HG03378 (cell line): ENCODE measurements around the gene CNGA3.

Experiments
- ATAC-seq: cut with Tn5 transposase; IDR thresholded peaks from one replicate; pipeline ENCODE4 v1.9.1; 2021; ENCODE audit warnings: mild to moderate bottlenecking, moderate library complexity; ENCODE audit not compliant: unreplicated experiment

The CNGA3 gene

DNA sequence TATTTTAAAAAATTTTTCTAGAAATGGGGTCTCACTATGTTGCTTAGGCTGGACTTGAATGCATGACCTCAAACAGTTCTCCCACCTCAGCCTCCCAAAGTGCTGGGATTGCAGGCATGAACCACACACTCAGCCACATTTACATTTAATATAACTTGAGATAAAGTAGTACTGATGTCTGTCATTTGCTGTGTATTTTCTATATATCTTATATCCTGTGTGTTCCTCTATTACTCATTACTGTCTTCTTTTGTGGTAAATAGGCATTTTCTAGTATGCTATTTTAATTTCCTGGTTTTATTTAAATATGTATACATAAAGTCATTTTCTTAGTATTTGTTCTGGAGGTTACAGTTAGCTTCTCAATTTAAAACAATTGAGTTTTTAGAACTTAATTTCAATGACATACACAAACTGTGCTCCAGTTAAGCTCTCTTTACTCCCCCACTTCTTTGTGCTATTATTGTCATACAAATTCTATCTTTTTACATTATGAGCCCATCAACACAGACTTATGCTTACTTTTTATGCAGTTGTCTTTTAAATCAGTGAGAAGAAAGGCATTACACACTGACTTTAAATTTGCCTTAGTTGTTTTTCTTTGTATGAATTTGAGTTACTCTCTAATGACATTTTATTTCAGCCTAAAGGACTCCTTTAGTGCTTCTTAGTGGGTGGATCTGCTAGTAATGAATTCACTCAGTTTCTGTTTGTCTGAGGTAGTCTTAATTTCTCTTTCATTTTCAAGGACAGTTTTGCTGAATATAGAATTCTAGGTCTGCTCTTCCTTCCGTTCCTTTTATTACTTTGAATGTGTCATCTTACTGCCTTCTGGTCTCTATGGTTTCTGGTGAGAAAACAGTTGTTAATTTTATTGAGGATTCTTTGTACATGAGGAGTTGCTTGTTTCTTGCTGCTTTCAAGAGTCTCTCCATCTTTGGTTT lies 92.2 kb downstream of the CNGA3 start:
- peak; percentile 63 for ATAC-seq

DNA sequence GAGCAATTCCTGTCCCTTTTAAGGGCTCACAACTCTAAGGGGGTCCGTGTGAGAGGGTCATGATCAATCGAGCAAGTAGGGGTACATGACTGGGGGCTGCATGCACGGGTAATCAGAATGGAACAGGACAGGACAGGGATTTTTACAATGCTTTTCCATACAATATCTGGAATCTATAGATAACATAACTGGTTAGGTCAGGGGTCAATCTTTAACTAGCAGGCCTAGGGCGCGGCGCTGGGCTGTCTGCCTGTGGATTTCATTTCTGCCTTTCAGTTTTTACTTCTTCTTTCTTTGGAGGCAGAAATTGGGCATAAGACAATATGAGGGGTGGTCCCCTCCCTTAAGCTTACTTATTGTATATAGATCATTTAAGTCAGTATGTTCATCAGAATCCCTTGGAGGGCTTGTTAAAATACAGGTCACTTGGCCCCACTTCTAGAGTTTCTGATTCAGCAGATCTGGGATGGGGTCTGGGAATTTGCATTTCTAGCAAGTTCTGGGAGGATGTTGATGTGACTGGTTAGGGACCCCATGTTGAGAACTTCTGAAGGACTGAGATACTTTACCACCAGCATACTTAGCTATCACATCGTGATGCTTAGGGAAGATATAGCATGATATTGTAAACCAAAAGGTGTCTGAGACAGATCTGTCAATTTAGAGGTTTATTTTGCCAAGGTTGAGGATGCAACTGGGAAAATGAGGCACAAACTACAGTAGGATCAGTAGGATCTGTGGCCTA lies 95.6 kb downstream of the CNGA3 start:
- no peak for ATAC-seq

DNA sequence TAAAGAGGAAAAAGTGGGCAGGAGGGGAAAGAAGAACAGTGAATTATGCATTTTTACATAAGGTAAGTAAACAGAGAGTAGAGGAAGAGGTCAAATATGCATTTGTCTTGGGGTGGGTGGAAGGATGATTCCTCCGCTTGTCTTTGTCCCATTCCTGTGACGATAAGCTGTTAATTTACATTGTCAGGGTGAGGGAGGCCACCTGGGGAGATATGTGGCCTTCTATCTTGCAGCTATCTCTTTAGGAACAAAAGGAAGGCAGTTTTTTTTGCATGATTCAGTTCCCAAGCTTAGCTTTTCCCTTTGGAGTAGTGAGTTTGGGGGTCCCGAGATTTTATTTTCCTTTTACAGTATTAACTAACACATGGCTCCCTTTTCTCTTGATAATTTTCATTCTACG lies 96.2 kb downstream of the CNGA3 start:
- ATAC-seq = no peak

DNA sequence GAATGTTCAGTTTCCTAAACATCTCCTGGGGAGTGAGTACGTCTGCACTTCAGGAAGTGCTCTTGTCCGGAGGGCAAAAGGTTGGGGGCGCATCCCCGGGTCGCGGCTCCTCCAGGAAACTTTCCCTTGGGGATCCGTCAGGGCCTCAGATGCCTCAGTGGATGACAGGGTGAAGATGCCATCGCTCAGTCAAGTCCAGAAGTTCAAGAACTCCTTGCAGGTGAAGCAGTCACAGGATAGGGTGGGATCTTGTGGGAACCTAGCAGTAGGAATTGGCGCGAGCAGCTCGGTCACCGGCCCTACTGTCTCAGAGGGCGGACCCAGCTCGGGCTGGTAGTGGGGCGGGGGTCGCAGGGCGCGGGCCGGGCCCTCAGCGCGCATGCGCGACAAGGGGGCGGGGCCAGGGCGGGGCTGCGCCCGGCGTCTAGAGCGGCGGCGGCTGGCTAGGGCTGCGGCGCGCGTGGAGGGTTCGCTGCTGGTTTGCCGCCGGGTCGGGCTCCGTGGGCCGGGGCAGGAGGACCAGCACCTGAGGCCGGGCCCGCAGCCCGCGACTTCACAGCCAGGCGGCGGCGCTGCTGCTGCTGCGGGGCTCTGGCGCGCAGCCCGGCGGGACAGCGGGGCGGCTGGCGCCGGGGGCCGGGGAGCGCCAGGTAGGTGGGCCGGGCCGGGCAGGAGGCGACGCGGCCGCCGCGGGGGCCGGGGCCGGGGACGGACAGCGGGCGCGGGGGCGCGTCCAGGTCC lies 98.3 kb downstream of the CNGA3 start, which contains the start of gene INPP4A:
INPP4A (plus strand) TSS at position 423 of the 741 bp plus-strand sequence. CDS start 75,191 bp downstream, outside the sequence.
- peak; percentile 42 for ATAC-seq

DNA sequence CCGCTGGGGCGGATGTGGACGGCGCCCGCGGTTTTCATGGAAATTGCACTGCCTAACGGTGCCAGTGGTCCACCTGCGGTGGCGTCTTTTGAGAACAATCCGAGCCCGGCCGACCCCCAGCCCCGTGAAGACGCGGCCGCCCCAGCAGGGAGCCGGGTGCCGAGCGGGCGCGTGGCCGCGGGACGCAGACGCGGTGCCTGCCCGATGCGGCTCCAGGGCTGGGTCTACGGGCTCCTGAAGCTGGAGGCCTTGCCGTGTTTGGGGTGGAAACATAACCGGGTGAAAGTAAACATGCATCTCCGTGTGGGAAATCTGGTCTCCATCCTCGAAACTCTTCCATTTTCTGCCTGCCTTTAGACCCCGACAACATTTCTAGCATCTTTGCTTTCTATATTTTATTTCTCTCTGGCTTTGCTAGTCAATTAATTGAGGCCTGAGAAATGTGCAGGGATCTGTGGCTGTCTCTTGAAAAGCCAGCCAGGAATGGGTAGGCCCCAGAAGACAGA lies 99.0 kb downstream of the CNGA3 start:
- peak; percentile 19 for ATAC-seq

DNA sequence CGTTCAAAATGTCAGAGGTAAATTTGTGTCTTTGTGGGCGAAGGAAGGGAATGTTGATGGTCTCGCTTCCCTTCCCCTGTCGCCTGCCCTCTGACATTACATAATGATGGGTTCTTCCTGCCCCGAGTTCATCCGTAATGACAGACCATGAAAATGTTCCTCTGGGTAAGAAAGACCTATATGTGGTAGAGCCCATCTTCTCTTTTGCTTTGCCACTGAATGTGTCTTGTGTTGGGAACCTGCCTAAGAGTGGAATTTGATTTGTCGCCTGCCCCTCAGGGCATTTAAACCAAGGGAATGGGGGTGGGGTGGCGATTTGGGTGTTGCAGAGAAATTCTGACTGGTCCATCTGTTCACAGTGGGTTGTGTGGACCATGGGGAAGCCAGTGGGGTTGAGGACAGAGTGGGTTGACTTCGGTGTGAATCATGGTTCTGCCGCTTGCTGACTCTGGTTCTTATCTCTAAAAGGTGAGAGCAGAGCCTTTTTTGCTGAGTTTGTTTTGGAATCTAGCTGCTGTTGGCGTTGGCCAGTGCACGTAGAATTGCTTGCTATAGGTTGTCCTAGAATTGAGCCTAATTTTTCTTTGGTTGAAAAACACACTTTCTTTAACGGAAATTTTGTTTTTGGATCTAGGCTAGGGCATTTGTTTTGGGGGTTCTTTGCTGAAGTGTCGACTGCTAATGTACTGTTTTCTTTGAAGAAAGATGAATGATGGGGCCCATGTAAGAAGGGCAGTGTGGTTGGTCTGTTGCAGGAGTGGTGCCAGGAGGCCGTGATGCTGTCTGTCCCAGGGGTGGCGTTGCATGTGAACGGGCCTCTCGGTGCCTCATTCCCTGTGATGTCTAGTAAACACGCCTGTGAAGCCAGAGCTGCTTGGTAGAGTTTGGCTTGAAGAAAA lies 99.7 kb downstream of the CNGA3 start:
- ATAC-seq = no peak

DNA sequence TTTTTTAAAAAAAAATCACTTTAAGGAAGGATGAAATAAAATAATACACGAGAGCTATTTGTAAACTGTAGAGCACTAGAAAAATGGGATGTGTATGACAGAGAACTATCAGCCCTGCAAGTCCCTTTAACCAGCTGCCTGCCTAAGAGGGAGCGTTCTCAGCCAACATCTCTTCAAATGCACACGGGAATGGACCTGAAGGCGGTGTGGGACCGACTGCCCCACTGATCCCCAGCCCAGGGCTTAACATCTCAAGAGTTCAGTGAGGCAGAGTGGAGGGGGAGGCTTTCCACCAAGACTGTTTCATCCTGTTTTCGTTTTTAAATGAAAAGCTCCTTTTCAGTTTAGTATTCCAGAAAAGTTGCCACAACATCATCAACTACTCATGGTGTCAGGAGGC lies 100.6 kb downstream of the CNGA3 start:
- ATAC-seq = no peak
